Fibroblast of pulmonary artery (primary cell): ENCODE results near the gene FAM241A.

ENCODE experiments used
- DNase-seq: peaks from one replicate; pipeline ENCODE4 v3.0.0-alpha.2; 2010; ENCODE audit warnings: low read depth
- H3K4me3 ChIP-seq: replicated peaks from 2 replicates; pipeline ENCODE4 v1.5.1; 2011; ENCODE audit warnings: low read depth, mild to moderate bottlenecking, control low read depth, low read length, moderate library complexity
- CTCF ChIP-seq: IDR thresholded peaks from 2 replicates; pipeline ENCODE4 v1.5.1; 2011; ENCODE audit warnings: mild to moderate bottlenecking, control low read depth, low read length, inconsistent platforms; ENCODE audit errors: missing control alignments

FAM241A gene

GRCh38 chr4:112145326-112145789, at the start of gene FAM241A:
FAM241A (plus strand) TSS chr4:112145454; CDS start chr4:112145581, 127 bp downstream.
- TF ChIP-seq CTCF: no peak
- peak; percentile 85 for DNase-seq
- peak within 1 kb of the TSS; percentile 64 for H3K4me3 ChIP-seq

- no peak for TF ChIP-seq CTCF
- no peak for DNase-seq
- no peak overlapping the region for H3K4me3 ChIP-seq
Measured at GRCh38 chr4:112098841-112099530, 46.3 kb upstream of the FAM241A start.

GRCh38 chr4:112099701-112100297, 45.5 kb upstream of the FAM241A start:
- peak; percentile 63 for TF ChIP-seq CTCF
- peak; percentile 81 for DNase-seq
- no peak overlapping the region for H3K4me3 ChIP-seq

GRCh38 chr4:112102875-112103370, 42.3 kb upstream of the FAM241A start:
- TF ChIP-seq CTCF: no peak
- no peak for DNase-seq
- no peak overlapping the region for H3K4me3 ChIP-seq

- TF ChIP-seq CTCF: no peak
- DNase-seq: no peak
- H3K4me3 ChIP-seq: no peak overlapping the region
Measured at GRCh38 chr4:112105201-112105969, 39.9 kb upstream of the FAM241A start.

GRCh38 chr4:112109360-112110058, 35.7 kb upstream of the FAM241A start:
- TF ChIP-seq CTCF: peak; percentile 22
- peak; percentile 75 for DNase-seq
- peak overlapping the region; percentile 30 for H3K4me3 ChIP-seq
